Measurements from ENCODE around the gene SMARCA2.

SMARCA2 gene

GRCh38 chr9:2151171-2151570, 136.0 kb downstream of the SMARCA2 start:
- no peak for DNase-seq

- DNase-seq: no peak
Observed at GRCh38 chr9:2152966-2153629, 138.0 kb downstream of the SMARCA2 start.

GRCh38 chr9:2153630-2154217, 138.6 kb downstream of the SMARCA2 start:
- DNase-seq: no peak

- no peak for DNase-seq
Observed at GRCh38 chr9:2154731-2155130, 139.6 kb downstream of the SMARCA2 start.

- no peak for DNase-seq
Observed at GRCh38 chr9:2155966-2156365, 140.8 kb downstream of the SMARCA2 start.

- DNase-seq: no peak
Observed at GRCh38 chr9:2157277-2158110, 142.3 kb downstream of the SMARCA2 start.

GRCh38 chr9:2158111-2158610, 143.0 kb downstream of the SMARCA2 start:
- DNase-seq: peak; percentile 15

GRCh38 chr9:2158766-2159430, 143.8 kb downstream of the SMARCA2 start:
- no peak for DNase-seq

- DNase-seq: no peak
Observed at GRCh38 chr9:2159521-2160454, 144.6 kb downstream of the SMARCA2 start.

- no peak for DNase-seq
Observed at GRCh38 chr9:2161661-2162060, 146.5 kb downstream of the SMARCA2 start.

GRCh38 chr9:2163231-2163885, 148.2 kb downstream of the SMARCA2 start:
- no peak for DNase-seq

GRCh38 chr9:2164268-2164667, 149.1 kb downstream of the SMARCA2 start:
- no peak for DNase-seq

GRCh38 chr9:2166203-2166602, 151.1 kb downstream of the SMARCA2 start:
- no peak for DNase-seq

- no peak for DNase-seq
Observed at GRCh38 chr9:2169035-2169434, 153.9 kb downstream of the SMARCA2 start.

- no peak for DNase-seq
Observed at GRCh38 chr9:2170722-2171121, 155.6 kb downstream of the SMARCA2 start.

- DNase-seq: no peak
Observed at GRCh38 chr9:2173170-2173569, 158.0 kb downstream of the SMARCA2 start.

- no peak for DNase-seq
Observed at GRCh38 chr9:2173861-2174260, 158.7 kb downstream of the SMARCA2 start.

- no peak for DNase-seq
Observed at GRCh38 chr9:2174306-2174705, 159.2 kb downstream of the SMARCA2 start.

- no peak for DNase-seq
Observed at GRCh38 chr9:2174911-2175310, 159.8 kb downstream of the SMARCA2 start.

GRCh38 chr9:2177121-2177520, 162.0 kb downstream of the SMARCA2 start:
- DNase-seq: no peak

- DNase-seq: no peak
Observed at GRCh38 chr9:2178034-2178734, 163.0 kb downstream of the SMARCA2 start.

Data from NCI-H226 (cell line).